Panc1 (cell line): ENCODE results near the gene ATG9A.

Source experiments
- CTCF ChIP-seq: fragments of 450-650 bp; IDR thresholded peaks from 2 replicates; pipeline ENCODE4 v1.5.1; 2017; ENCODE audit warnings: mild to moderate bottlenecking
- POLR2AphosphoS5 ChIP-seq: IDR thresholded peaks from 2 replicates; pipeline ENCODE4 v1.6.1; 2012; ENCODE audit warnings: mild to moderate bottlenecking, low read depth, low read length, moderate library complexity

- no peak for TF ChIP-seq POLR2AphosphoS5
- no peak for TF ChIP-seq CTCF
Observed at GRCh38 chr2:219182331-219183150, 46.9 kb downstream of the ATG9A start.
